Activated CD8-positive, alpha-beta memory T cell treated with anti-CD3 and anti-CD28 coated beads for 36 hours (primary cell): ENCODE results near the gene MTHFD2. TPM values are rescaled to one million over a fixed set of nuclear protein-coding genes. Genes with fewer than 3 reads are reported as not detected.

ENCODE experiments used
- total RNA-seq, 2 experiments: library from RNA; stranded (reverse); gene quantifications; one replicate each; pipeline ENCODE4 v1.2.3, GENCODE V29; 2021

Gene MTHFD2
- total RNA-seq, 2 experiments from 2014 or later, result 463 to 467 TPM

Other genes starting within 250 kb of the MTHFD2 start
- gene TET3, start 213.7 kb upstream of the MTHFD2 start, total RNA-seq, result 10 to 100 TPM; 14.9 to 15.0 TPM
- gene BOLA3, start 50.7 kb upstream of the MTHFD2 start, total RNA-seq, result 100 to 1,000 TPM; 133 to 143 TPM
- gene MOB1A, start 19.7 kb upstream of the MTHFD2 start, total RNA-seq, result 100 to 1,000 TPM; 157 to 164 TPM
- gene SLC4A5, start 144.8 kb downstream of the MTHFD2 start, total RNA-seq, result 1 to 10 TPM; 1.2 to 1.6 TPM
- 100 to 1,000 TPM in 1 of 2 experiments, 10 to 100 TPM in 1; 92.9 to 102 TPM for gene DCTN1, start 181.7 kb downstream of the MTHFD2 start, total RNA-seq
- gene C2orf81, start 223.0 kb downstream of the MTHFD2 start, total RNA-seq, result 1 to 10 TPM; 3.1 to 3.8 TPM
- 100 to 1,000 TPM; 101 to 102 TPM for gene WDR54, start 223.1 kb downstream of the MTHFD2 start, total RNA-seq
- gene RTKN, start 243.3 kb downstream of the MTHFD2 start, total RNA-seq, result 1 to 10 TPM; 1.2 to 1.6 TPM